HG03354 (cell line): ENCODE results near the gene CLSTN2.

Source experiments
- ATAC-seq: cut with Tn5 transposase; IDR thresholded peaks from one replicate; pipeline ENCODE4 v1.9.1; 2021; ENCODE audit warnings: mild to moderate bottlenecking; ENCODE audit not compliant: unreplicated experiment, poor library complexity, severe bottlenecking

The CLSTN2 gene

GRCh38 chr3:139935016-139935865 is at the start of gene CLSTN2:
Gene CLSTN2 (plus strand): TSS chr3:139935185.
- peak; percentile 70 for ATAC-seq

GRCh38 chr3:139887431-139887830 is 47.6 kb upstream of the CLSTN2 start:
- ATAC-seq = no peak

- no peak for ATAC-seq
These were observed 46.3 kb upstream of the CLSTN2 start for GRCh38 chr3:139888561-139889140.

DNA sequence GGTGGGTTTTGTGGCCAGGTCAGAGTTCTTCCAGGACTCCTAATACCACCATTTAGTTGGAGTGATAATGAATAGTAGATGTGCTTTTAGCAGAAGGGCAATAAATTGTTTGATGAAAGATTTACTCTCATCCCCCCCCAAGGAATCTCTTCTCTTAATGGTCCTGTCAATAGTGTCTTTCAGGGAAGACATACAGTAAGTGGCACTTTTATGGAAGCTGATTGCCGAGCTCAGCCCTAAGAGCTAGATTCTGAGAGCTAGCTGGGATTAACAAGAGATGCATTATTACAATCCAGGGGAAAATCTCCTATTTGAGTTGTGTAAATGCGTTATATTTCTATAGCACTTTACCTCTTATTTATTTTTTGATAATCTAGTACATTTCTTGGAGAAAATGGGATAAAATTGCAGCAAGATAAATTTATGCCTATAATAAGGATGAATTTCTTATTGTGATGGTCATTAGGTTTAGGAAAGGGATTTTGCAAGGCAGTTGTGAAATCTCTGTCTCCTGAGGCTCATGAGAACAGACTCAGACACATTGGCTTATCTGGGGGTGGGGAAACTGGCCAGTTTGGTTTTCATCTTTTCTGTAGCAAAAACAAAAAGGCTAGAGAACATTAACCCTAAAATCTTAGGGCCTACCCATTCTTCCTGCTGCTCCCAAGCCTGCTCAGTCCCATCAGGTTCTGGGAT is 41.6 kb upstream of the CLSTN2 start:
- no peak for ATAC-seq

DNA sequence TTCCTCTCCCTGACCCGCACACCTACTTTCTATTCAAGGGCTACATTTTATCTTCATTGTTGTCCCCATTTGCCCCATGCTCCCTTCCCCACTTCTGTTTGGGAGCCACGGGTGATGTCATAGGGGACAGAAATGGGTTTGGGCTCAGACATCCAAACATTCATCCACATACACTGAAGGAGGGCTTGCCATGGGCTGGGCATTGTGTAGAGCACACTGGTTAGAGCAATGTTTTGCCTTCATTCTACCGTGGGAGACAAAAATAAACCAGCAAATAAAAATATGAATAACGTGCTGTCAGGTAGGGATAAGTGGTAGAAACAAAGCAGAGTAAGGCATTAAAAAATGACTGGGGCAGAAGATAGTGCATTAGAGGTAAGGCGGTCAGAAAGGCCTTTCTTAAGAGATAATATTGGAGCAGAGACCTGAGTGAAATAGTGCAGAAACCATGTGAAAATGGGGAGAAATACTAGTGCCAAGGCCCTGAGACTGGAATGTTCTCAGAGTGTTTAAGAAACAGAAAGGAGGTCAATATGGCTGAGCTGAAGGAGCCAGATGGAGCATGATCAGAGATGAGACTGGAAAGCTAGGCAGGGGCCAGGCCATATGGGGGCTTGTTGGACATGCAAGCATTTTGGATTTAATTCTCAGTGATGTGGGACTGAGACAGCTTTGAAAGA is 40.9 kb upstream of the CLSTN2 start:
- ATAC-seq = no peak

- no peak for ATAC-seq
These were observed 40.4 kb upstream of the CLSTN2 start for GRCh38 chr3:139894643-139894989.

DNA sequence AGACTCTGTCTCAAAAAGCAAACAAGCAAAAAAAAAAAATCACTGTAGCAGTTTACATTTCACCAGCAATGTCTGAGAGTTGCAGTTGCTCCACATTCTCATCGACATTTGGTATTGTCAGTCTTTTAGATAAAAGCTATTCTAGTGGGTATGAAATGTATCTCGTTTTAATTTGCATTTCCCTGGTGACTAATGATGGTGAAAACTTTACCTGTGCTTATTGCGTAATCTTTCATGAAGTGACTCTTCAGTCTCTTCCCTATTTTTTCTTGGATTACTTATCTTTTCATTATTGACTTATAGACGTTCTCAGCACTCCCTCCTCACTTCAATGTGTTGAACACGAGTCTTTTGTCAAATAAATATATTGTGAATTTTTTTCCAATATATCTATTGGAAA is 37.2 kb upstream of the CLSTN2 start:
- ATAC-seq = no peak

DNA sequence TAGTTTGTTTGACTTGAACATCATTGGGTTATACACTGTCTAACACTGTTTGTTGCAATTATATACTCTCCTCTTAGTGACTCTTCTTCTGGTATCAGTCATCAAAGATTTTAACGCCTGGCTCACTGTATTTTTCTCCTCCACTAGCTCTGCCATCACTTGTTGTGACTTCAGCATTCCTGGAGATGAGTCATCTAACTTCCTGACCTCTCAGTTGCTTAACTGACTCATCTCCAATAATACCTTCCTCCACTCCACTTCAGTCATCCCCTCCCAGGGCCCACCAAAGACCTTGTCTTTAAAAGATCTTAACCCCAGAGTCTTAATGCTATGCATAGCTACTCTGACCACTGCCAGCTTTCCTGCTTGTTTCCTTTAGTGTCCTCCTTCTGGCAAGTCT is 28.6 kb upstream of the CLSTN2 start:
- ATAC-seq = no peak

- ATAC-seq = no peak
These were observed 25.2 kb upstream of the CLSTN2 start for GRCh38 chr3:139909811-139910210.

DNA sequence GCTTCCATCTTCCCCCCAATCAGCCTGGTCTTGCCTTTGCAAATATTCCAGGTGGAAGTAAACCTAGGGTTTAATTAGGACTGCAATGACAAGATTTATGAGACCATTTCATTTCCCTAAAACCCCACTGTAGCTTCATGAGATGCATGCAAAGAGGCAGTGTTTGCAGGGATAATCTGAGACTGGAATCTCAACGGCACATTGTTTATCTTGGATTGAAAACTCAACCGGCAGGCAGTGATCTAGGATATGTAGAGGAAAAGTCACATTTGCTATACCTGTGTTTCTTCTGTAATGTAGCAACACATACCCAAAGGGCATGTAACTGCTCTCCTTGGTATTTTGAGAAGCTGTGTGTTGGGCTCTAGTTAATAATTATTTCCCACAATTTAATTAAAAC is 18.7 kb upstream of the CLSTN2 start:
- no peak for ATAC-seq

DNA sequence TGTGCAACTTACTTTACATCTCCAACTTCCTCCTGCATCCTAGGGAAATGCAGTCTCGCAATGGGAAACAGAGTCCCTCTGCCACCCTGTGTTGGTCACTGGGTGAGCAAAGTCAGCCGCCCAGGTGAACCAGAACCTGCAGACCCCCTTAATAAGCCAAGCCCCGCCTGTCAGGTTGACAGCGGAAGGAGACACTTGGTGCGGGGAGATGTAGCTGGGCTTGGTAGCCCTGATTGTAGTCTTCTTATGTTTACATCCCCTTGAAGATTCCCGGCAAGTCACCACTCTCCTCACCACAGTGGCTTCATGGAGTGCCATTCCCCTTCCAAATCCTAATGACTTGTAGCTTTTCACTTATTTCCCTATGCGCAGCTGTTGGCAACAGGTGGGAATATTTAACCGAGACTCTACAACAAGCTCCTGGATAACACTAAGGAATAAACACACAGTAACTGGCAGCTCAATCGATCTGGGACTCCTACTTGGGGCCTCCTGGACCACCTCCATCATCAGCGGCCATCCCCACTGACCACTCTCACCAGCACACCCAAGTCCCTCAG is 17.7 kb upstream of the CLSTN2 start:
- no peak for ATAC-seq

GRCh38 chr3:139928708-139929505 is 6.1 kb upstream of the CLSTN2 start:
- no peak for ATAC-seq

DNA sequence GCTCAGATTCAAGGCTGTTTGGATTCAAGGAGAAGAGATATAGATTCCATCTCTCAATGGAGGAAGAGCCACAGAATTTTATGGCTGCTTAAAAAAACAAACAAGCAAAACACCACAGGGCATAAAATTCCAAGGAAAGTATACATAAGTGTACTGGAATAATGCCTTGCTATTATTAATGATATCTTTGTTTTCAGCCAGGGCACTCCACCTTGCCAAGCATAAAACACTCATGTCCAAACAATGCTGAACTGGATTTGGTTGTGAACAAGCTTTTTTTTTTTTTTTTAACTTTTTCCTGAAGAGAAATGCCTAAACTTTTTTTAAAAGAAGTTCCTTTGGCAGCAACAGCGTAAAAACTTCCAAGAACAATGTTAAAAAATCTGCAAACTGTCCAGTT is 4.8 kb upstream of the CLSTN2 start:
- ATAC-seq = no peak

- ATAC-seq = no peak
These were observed 1.2 kb upstream of the CLSTN2 start for GRCh38 chr3:139933766-139934165.

GRCh38 chr3:139934613-139935015 is 371 bp upstream of the CLSTN2 start:
- no peak for ATAC-seq

DNA sequence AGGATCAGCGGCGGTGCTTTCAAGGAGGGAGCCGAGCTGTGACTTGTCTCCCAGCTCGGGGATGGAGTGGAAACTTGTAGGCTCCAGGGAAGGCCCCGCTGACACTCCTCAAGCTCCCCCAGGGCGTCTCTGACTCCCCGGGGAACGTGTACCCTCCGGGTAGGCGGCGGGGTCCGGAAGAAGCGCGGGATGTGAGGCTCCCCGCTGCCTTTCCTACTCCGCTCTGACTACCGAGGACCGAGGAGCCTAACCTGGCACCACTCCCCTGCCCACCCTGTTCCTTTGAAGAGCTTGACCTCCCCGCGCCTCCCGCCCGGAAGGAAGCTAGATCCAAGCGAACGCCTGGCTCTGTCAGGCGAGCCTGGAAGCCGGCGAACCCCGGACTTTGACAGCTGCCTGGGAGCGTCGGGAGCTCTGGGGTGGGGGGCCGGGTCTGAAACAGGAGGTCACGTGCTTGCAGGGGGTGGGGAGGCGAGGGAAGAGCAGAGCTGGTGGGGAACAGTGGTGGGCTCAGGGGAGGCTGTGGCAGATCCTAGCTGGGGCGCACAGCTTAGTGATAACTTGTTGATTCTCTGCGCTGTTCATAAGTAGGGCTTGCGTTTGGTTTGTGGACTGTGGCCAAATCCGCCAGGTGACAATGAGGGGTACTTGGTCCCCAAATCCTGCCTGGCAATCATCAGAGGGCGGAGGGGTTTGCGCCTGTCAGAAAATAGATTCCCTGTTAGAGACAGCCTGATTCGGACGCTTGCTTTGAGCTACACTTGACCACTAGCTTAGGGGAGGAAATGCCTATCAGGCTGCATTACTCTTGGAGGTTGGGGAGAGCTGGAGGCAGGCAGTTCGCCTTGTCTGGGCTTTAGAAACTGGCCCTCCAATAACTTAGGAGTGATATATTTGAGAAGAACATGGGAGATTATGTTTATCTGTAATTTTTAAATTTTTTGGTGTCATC is 1.2 kb downstream of the CLSTN2 start:
- peak; percentile 8 for ATAC-seq

DNA sequence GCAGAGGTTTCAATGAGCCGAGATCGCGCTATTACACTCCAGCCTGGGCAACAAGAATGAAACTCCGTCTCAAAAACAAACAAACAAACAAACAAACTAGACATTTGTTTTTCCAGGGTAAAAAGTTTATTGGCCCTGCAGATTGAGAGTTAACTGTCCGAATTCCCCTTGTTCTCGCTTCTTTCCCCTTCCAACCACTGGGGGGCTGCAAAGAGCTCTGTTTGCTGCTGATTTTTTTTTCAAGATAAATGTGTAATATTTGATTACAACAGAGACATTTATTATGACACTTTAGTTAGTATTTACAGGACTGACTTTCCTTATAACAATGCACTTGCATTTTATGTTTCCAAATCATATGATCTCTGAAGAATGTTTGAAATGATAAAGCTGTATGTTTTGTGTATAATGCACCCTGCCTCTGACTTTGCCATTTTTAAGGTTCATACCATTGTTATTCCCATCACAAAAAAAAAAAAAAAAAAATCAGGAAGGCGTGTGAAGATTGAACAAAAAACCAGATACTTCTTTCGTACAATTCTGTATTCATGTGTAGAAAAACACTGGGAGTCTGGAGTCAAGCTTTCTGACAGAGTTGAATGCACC is 2.8 kb downstream of the CLSTN2 start:
- no peak for ATAC-seq

DNA sequence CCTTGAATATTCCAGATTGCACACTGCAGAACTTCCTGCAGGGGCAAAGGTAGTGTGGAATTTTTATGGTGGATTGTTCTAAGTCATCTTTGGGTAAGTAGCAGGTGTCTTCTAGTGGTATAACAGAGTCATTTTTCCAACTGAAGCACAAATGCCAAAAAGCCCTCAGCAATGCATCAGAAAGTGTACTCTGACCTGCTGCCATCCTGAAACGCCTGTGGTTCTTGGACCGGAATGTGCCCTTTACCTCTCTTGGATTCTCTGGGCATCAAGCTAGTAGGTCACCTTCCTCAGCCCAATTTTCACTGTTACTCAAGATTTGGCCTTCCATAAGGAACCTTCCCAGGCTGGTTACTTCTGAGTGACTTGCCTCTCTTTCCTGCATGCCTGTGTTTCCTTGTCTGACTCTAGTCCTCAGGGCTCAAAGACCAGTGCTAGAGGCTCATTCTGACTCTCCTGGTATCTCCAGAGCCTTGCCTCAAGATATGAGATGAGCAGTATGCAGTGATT is 4.8 kb downstream of the CLSTN2 start:
- no peak for ATAC-seq
